BJ (cell line): ENCODE data around the gene ATG7. TPM values are rescaled to one million over a fixed set of nuclear protein-coding genes. Genes with fewer than 3 reads are reported as not detected.

Experiments
- CTCF ChIA-PET: fragments of 350-600 bp; formaldehyde crosslinking; extraction: SDS; loops from one replicate; lab custom pipeline; 2021; ENCODE audit warnings: antibody characterized with exemption, inconsistent platforms; lab: Yijun Ruan, JAX
- POLR2A ChIA-PET: fragments of 300-600 bp; sonication (Branson Sonifier 250); formaldehyde crosslinking; extraction: SDS; loops from one replicate; lab custom pipeline; 2021; ENCODE audit warnings: antibody characterized with exemption; lab: Charles Lee
- DNase-seq: peaks from one replicate; pipeline ENCODE4 v3.0.0-alpha.2; 2011; ENCODE audit warnings: low read depth
- H3K27me3 ChIP-seq: 2 replicates; pipeline ENCODE4 v1.6.0; 2011; ENCODE audit warnings: low read length; ENCODE audit not compliant: control insufficient read depth, insufficient read depth
- H3K36me3 ChIP-seq: 2 replicates; pipeline ENCODE4 v1.5.1; 2011; ENCODE audit warnings: low read length; ENCODE audit not compliant: control insufficient read depth, insufficient read depth
- H3K4me3 ChIP-seq: 2 replicates; pipeline ENCODE4 v1.5.1; 2011; ENCODE audit warnings: low read depth, mild to moderate bottlenecking, control low read depth, low read length
- CTCF ChIP-seq: IDR thresholded peaks from 2 replicates; pipeline ENCODE4 v1.5.1; 2011; ENCODE audit warnings: low read depth, mild to moderate bottlenecking, control low read depth, inconsistent platforms, low read length, moderate library complexity; ENCODE audit not compliant: insufficient read depth
- polyA plus RNA-seq: library from polyadenylated mRNA; depleted of rRNA; stranded (reverse); fragments of >200 nt; gene quantifications from 2 replicates; pipeline ENCODE4 v1.2.3, GENCODE V29; 2011

Gene ATG7
- polyA plus RNA-seq, 1 experiment = 26.2 TPM

DNA sequence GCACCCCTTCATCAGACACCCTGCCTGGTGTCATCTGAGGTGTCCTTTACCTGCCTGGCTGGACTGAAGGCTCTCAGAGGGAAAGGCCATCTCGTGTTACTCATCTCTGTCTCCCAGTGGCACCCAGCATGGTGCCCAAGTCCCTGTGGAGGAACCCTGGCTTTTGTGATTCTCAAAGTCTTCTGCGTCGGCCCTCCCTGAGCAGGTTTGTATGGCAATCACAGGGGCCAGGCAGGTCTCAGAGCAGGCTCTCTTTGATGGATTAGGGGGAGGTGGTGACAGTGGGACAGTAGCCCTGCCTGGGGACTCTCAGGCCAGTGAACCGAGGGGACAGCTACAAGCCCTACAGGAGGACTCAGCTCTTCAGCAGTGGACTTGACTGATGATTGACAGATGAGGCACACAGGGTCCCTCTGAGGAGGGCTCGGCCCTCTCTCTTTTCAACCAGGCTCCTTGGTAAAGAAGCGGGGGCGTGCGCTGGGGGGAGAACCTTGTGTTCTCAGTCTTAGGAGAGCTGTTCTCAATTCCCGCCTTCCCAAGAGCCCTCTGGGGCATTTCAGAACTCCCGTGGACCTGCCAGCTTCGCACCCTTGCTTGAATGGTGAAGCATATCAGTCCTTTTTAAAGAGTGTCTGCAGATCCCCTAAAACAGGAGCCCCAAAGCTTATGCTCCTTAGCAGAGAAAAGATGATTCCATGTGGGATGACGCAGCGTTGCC is 263.2 kb downstream of the ATG7 start:
- no peaks in the 10 kb centered on the region for H3K27me3 ChIP-seq
- CTCF ChIA-PET = interaction anchor here (1.6 kb wide), 1 partner anchor 156 kb away, joined by 6 read pairs; no protein-coding TSS in a partner anchor
- TF ChIP-seq CTCF = no peak
- no peaks in the 10 kb centered on the region for H3K36me3 ChIP-seq
- POLR2A ChIA-PET = no interaction called here
- H3K4me3 ChIP-seq = no peak overlapping the region
- no peak for DNase-seq

GRCh38 chr3:11536132-11536935 is 264.1 kb downstream of the ATG7 start:
- CTCF ChIA-PET = no interaction called here
- H3K27me3 ChIP-seq = no peaks in the 10 kb centered on the region
- TF ChIP-seq CTCF = no peak
- POLR2A ChIA-PET = no interaction called here
- no peaks in the 10 kb centered on the region for H3K36me3 ChIP-seq
- no peak overlapping the region for H3K4me3 ChIP-seq
- DNase-seq = no peak

DNA sequence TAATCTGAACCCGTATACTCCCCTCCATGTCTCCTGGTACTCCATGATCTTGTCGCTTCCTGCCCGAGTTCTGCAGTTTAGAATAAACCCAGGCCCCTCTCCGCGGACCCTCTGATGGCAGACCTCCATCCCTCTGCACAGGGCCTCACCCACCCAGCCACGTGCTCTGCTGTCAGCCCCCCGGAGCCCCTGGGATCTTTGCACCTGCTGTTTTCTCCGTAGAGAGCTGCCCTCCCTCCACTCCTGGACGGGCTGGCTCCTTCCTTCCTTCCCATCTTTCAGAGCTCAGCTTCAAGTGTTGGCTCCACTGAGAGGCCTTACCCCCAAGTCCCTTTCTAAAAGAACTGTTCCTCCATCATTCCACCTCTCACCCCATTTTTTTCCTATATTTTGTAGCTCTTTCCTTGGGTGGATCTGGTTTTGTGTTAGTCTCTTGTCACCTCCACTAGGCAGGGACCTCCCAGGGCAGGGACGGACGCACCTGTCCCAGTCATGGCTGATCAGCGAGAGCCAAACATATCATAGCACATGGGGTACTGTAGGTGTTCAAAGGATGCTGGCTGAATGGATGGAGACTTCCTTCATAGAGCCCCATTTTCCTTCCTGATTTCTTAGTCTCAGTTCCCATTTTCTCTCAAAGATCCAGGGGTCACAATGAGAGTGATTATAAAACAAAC is 264.9 kb downstream of the ATG7 start:
- Histone ChIP-seq H3K4me3 (no peak overlapping the region), H3K36me3 (no peaks in the 10 kb centered on the region), H3K27me3 (no peaks in the 10 kb centered on the region)
- no peak for DNase-seq
- POLR2A ChIA-PET = no interaction called here
- no peak for TF ChIP-seq CTCF
- CTCF ChIA-PET = interaction anchor here (1.2 kb wide), 1 partner anchor 17 kb away, joined by 3 read pairs; no protein-coding TSS in a partner anchor

DNA sequence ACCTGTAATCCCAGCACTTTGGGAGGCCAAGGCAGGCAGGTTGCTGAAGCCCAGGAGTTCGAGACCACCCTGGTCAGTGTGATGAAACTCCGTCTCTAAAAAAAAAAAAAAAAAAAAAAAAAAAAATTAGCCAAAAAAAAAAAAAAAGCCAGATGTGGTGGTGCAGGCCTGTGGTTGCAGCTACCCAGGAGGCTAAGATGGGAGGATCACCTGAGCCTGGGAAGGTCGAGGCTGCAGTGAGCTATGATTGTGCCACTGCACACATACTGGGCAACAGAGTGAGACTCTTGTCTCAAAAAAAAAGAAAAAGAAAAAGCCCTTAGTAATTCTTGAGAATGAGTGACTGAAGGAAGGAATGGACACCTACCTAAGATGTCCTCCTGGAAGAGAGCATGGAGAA is 266.4 kb downstream of the ATG7 start:
- no peak overlapping the region for H3K4me3 ChIP-seq
- DNase-seq = no peak
- no peaks in the 10 kb centered on the region for H3K27me3 ChIP-seq
- ChIA-PET CTCF (interaction anchor here (0.6 to 1.3 kb wide), 3 partner anchors 29 to 109 kb away, joined by 3 to 6 read pairs (median 4); no protein-coding TSS in a partner anchor), POLR2A (no interaction called here)
- no peaks in the 10 kb centered on the region for H3K36me3 ChIP-seq
- TF ChIP-seq CTCF = no peak

DNA sequence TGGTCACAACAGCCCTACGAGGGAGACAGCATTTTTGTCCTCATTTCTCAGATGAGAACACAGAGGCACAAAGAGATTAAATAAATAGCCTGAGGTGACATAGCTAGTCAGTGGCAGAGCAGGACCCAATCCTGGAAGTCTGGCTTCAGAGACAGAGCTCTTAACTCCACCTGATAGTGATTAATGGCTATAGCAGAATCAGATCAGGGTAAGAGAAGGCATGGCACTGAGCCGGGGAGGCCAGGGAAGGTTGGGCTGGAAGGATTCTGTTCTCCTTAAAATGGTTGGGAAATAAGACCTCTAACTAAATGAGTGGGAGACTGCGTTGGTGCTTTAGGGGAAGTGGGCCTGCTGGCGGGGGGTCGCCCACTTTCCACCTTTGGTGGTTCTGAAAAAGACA is 267.0 kb downstream of the ATG7 start:
- Histone ChIP-seq H3K4me3 (no peak overlapping the region), H3K27me3 (no peaks in the 10 kb centered on the region), H3K36me3 (no peaks in the 10 kb centered on the region)
- ChIA-PET POLR2A (no interaction called here), CTCF (interaction anchor here (1.3 kb wide), 1 partner anchor 30 kb away, joined by 3 read pairs; no protein-coding TSS in a partner anchor)
- no peak for DNase-seq
- no peak for TF ChIP-seq CTCF
